PC-3 (cell line): ENCODE data around the gene HDGFL2. TPM values are rescaled to one million over a fixed set of nuclear protein-coding genes. Genes with fewer than 3 reads are reported as not detected.

Experiments used
- ATAC-seq: fragments of 200-7000 bp; cut with Tn5 transposase; 2 replicates; pipeline ENCODE4 v1.9.1; 2020; ENCODE audit warnings: mild to moderate bottlenecking, moderate library complexity
- BruUV-seq: library from RNA; stranded (reverse); fragments of 400-500 nt; replicated peaks from 2 replicates; lab custom pipeline; 2021; lab: Mats Ljungman, UMichigan
- CTCF ChIA-PET: fragments of 300-600 bp; sonication (Branson Sonifier 250); formaldehyde crosslinking; loops from one replicate; lab custom pipeline; 2022; ENCODE audit warnings: antibody characterized with exemption; lab: Charles Lee
- POLR2A ChIA-PET: fragments of 300-600 bp; sonication (Branson Sonifier 250); formaldehyde crosslinking; loops from one replicate; lab custom pipeline; 2022; ENCODE audit warnings: antibody characterized with exemption; ENCODE audit not compliant: unreplicated experiment; lab: Charles Lee
- DNase-seq: peaks from one replicate; pipeline ENCODE4 v3.0.0-alpha.2; 2015
- H2AFZ ChIP-seq: fragments of 300-600 bp; sonication (generic); 2 replicates; pipeline ENCODE4 v1.6.0; 2016; ENCODE audit warnings: antibody characterized with exemption, low read length
- H3F3A ChIP-seq: fragments of 300-600 bp; sonication (generic); one replicate; pipeline ENCODE4 v1.6.0; 2017; ENCODE audit warnings: antibody characterized with exemption, low read length, control low read depth, mild to moderate bottlenecking; ENCODE audit not compliant: unreplicated experiment
- H3K27ac ChIP-seq: fragments of 300-600 bp; sonication (generic); 2 replicates; pipeline ENCODE4 v1.5.1; 2016; ENCODE audit warnings: mild to moderate bottlenecking, low read length
- H3K27me3 ChIP-seq: fragments of 300-600 bp; sonication (generic); 2 replicates; pipeline ENCODE4 v1.6.1; 2016; ENCODE audit warnings: low read length, mixed read lengths
- H3K36me3 ChIP-seq: fragments of 300-600 bp; sonication (generic); 2 replicates; pipeline ENCODE4 v1.6.1; 2016; ENCODE audit warnings: low read depth, mixed run types, low read length, mixed read lengths
- H3K4me1 ChIP-seq: fragments of 300-600 bp; sonication (generic); 2 replicates; pipeline ENCODE4 v1.5.1; 2016; ENCODE audit warnings: low read length; ENCODE audit not compliant: insufficient read depth
- H3K4me2 ChIP-seq: fragments of 300-600 bp; sonication (generic); 2 replicates; pipeline ENCODE4 v1.6.0; 2016; ENCODE audit warnings: low read length
- H3K4me3 ChIP-seq: fragments of 300-600 bp; sonication (generic); 2 replicates; pipeline ENCODE4 v1.5.1; 2016; ENCODE audit warnings: mild to moderate bottlenecking, low read length, mixed read lengths
- H3K79me2 ChIP-seq: fragments of 300-600 bp; sonication (generic); 2 replicates; pipeline ENCODE4 v1.6.1; 2017; ENCODE audit warnings: low read length, mixed read lengths
- H3K9ac ChIP-seq: fragments of 300-600 bp; sonication (generic); 2 replicates; pipeline ENCODE4 v1.6.0; 2016; ENCODE audit warnings: mild to moderate bottlenecking, low read length
- H3K9me2 ChIP-seq: fragments of 300-600 bp; sonication (generic); replicated peaks from 2 replicates; pipeline ENCODE4 v1.6.1; 2016; ENCODE audit warnings: mixed run types, low read length, mixed read lengths
- H3K9me3 ChIP-seq: fragments of 300-600 bp; sonication (generic); 2 replicates; pipeline ENCODE4 v1.6.1; 2016; ENCODE audit warnings: low read length, mixed read lengths
- H4K20me1 ChIP-seq: fragments of 300-600 bp; sonication (generic); 2 replicates; pipeline ENCODE4 v1.6.1; 2016; ENCODE audit warnings: low read length, mixed read lengths
- CTCF ChIP-seq: fragments of 300-600 bp; sonication (generic); conservative IDR thresholded peaks from 2 replicates; pipeline ENCODE4 v1.5.1; 2017; ENCODE audit warnings: antibody characterized with exemption, low read depth, mild to moderate bottlenecking, low read length
- EZH2 ChIP-seq: fragments of 300-600 bp; sonication (generic); IDR thresholded peaks from one replicate; pipeline ENCODE4 v1.6.1; 2017; ENCODE audit warnings: antibody characterized with exemption, mild to moderate bottlenecking, low read length; ENCODE audit not compliant: unreplicated experiment
- EZH2phosphoT487 ChIP-seq: fragments of 300-600 bp; sonication (generic); IDR thresholded peaks from 2 replicates; pipeline ENCODE4 v1.6.1; 2018; ENCODE audit warnings: mild to moderate bottlenecking, antibody characterized with exemption, low read length, borderline replicate concordance
- intact Hi-C: fragments of 100-400 bp; cut with micrococcal nuclease; formaldehyde crosslinking; loops from 2 replicates; pipeline ENCODE4 v1.9.0; 2023
- total RNA-seq: library from RNA; depleted of rRNA; stranded (reverse); fragments of >200 nt; gene quantifications from 2 replicates; pipeline ENCODE4 v1.2.3, GENCODE V29; 2014

Gene HDGFL2
- total RNA-seq, 1 experiment from 2014 or later: 111 TPM

- CTCF ChIA-PET: no interaction called here
These were observed 43.6 kb downstream of the HDGFL2 start for GRCh38 chr19:4515732-4516131.

DNA sequence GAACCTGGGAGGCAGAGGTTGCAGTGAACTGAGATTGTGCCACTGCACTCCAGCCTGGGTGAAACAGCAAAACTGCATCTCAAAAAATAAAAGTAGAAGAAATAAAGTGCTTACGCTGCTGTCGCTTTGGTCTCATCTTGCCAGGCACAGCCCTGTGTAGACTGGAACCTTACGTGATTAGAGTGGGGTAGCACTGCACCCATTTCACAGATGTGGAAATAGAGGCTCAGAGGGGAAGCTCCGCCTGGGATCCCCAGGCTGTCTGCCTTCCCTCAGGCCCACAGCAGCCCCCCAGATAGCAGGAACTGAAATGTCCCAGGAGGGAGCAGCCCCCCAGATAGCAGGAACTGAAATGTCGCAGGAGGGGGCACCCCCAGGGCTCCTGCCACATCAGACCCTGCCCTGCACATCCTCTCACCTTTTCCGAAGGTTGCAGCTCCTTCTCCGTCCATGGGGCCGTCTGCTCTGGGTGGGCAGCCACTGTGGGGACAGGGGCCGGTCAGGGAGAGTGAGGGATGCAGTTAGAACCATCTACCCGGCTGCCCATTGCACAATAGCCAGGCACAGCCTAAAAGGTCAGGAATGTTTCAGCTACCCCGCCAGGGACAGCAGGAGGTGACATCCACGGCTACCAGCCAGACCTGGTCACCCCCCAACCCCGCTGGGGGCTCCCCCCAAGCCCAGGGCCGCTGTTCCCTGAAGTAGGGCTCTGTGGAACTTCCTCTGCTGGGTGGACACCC, 44.3 kb downstream of the HDGFL2 start:
- CTCF ChIA-PET: no interaction called here
- no peak for TF ChIP-seq EZH2
- no peak for TF ChIP-seq CTCF
- no peak for TF ChIP-seq EZH2phosphoT487
- Histone ChIP-seq H3K27me3 (no peaks in the 10 kb centered on the region), H3K9me2 (no peaks in the 10 kb centered on the region), H3K4me2 (no peak overlapping the region), H3F3A (no peaks in the 10 kb centered on the region), H3K4me3 (no peak overlapping the region), H3K4me1 (peaks cover 19% of the 10 kb centered on the region), H2AFZ (no peak overlapping the region), H3K9ac (no peak overlapping the region), H3K79me2 (no peaks in the 10 kb centered on the region), H3K36me3 (no peaks in the 10 kb centered on the region), H3K9me3 (no peaks in the 10 kb centered on the region), H3K27ac (no peak overlapping the region), H4K20me1 (no peaks in the 10 kb centered on the region)
- ATAC-seq (no peak), DNase-seq (no peak)
- POLR2A ChIA-PET: no interaction called here
- BruUV-seq: no TSS peak
- intact Hi-C loops: loop anchor here (5.0 kb wide), 1 partner anchor 44 kb away; the partner anchor contains the start of gene HDGFL2

More at GRCh38 chr19:4515732-4516131, 43.6 kb downstream of the HDGFL2 start:
- no peak overlapping the region for H3K4me2 ChIP-seq
- no peaks in the 10 kb centered on the region for H3K9me2 ChIP-seq
- no peaks in the 10 kb centered on the region for H3F3A ChIP-seq
- H2AFZ ChIP-seq: no peak overlapping the region
- no peak for DNase-seq
- H3K4me1 ChIP-seq: peaks cover 15% of the 10 kb centered on the region
- H3K9ac ChIP-seq: no peak overlapping the region
- no peaks in the 10 kb centered on the region for H4K20me1 ChIP-seq
- H3K36me3 ChIP-seq: no peaks in the 10 kb centered on the region
- no peaks in the 10 kb centered on the region for H3K9me3 ChIP-seq
- TSS peak; percentile 11 for BruUV-seq
- H3K27me3 ChIP-seq: no peaks in the 10 kb centered on the region
- POLR2A ChIA-PET: no interaction called here
- H3K27ac ChIP-seq: no peak overlapping the region
- TF ChIP-seq EZH2phosphoT487 (no peak), EZH2 (no peak), CTCF (no peak)
- H3K4me3 ChIP-seq: no peak overlapping the region
- no peaks in the 10 kb centered on the region for H3K79me2 ChIP-seq
- ATAC-seq: no peak
- intact Hi-C loops: loop anchor here (5.0 kb wide), 1 partner anchor 43 kb away; the partner anchor contains the start of gene HDGFL2

- Histone ChIP-seq H3K9me2 (no peaks in the 10 kb centered on the region), H3K4me2 (no peak overlapping the region), H2AFZ (no peak overlapping the region), H3K9ac (no peak overlapping the region), H3K79me2 (no peaks in the 10 kb centered on the region), H3K4me3 (no peak overlapping the region), H3K27ac (no peak overlapping the region), H3K27me3 (no peaks in the 10 kb centered on the region), H3K36me3 (no peaks in the 10 kb centered on the region), H3F3A (no peaks in the 10 kb centered on the region), H3K9me3 (no peaks in the 10 kb centered on the region), H4K20me1 (no peaks in the 10 kb centered on the region), H3K4me1 (peaks cover 24% of the 10 kb centered on the region)
- DNase-seq (no peak), ATAC-seq (no peak)
- no TSS peak for BruUV-seq
- TF ChIP-seq EZH2: no peak
- no peak for TF ChIP-seq EZH2phosphoT487
- no peak for TF ChIP-seq CTCF
- CTCF ChIA-PET: no interaction called here
- POLR2A ChIA-PET: no interaction called here
- intact Hi-C loops: loop anchor here (5.0 kb wide), 1 partner anchor 45 kb away; the partner anchor contains the start of gene HDGFL2
These were observed 44.8 kb downstream of the HDGFL2 start for GRCh38 chr19:4516939-4517300.
